ENCODE measurements around the gene KCTD18.

KCTD18 gene

DNA sequence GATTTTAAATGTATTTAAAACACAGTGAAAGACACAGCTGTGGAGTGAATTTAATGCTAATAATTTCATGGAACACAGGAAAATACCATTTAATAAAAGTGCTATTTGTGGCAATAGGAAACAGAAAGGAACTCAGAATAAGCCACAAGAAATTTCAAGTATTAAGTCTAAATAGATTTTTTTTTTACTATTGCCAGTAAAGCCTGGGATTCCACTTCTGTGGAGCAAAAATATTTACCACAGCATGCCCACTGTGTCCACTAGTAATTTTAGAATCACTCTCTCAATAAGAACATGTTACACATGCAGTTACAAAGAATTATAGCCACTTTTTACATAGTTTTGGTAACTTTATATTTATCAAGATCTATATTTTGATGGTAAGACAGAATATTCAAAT is 17.2 kb downstream of the KCTD18 start:
- no peak overlapping the region for H3K4me3 ChIP-seq (ENCODE audit: low read depth, low read length)
- H3K27me3 ChIP-seq (ENCODE audit: control insufficient read depth, insufficient read depth, low read length) = no peaks in the 10 kb centered on the region
- TF ChIP-seq, protein P1, sequence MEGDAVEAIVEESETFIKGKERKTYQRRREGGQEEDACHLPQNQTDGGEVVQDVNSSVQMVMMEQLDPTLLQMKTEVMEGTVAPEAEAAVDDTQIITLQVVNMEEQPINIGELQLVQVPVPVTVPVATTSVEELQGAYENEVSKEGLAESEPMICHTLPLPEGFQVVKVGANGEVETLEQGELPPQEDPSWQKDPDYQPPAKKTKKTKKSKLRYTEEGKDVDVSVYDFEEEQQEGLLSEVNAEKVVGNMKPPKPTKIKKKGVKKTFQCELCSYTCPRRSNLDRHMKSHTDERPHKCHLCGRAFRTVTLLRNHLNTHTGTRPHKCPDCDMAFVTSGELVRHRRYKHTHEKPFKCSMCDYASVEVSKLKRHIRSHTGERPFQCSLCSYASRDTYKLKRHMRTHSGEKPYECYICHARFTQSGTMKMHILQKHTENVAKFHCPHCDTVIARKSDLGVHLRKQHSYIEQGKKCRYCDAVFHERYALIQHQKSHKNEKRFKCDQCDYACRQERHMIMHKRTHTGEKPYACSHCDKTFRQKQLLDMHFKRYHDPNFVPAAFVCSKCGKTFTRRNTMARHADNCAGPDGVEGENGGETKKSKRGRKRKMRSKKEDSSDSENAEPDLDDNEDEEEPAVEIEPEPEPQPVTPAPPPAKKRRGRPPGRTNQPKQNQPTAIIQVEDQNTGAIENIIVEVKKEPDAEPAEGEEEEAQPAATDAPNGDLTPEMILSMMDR (IDR thresholded peaks at IDR 0.05) = no peak
- H2AFZ ChIP-seq = no peak overlapping the region
- no peaks in the 10 kb centered on the region for H3K36me3 ChIP-seq (ENCODE audit: control insufficient read depth, insufficient read depth, low read length)
- H3K9ac ChIP-seq = no peak overlapping the region
- no peak overlapping the region for H3K4me2 ChIP-seq (ENCODE audit: low read length)
- H3K9me3 ChIP-seq (ENCODE audit: control insufficient read depth, low read length) = no peaks in the 10 kb centered on the region
- no peak overlapping the region for H3K27ac ChIP-seq
- no peaks in the 10 kb centered on the region for H3K79me2 ChIP-seq
- H3K4me1 ChIP-seq = no peaks in the 10 kb centered on the region

DNA sequence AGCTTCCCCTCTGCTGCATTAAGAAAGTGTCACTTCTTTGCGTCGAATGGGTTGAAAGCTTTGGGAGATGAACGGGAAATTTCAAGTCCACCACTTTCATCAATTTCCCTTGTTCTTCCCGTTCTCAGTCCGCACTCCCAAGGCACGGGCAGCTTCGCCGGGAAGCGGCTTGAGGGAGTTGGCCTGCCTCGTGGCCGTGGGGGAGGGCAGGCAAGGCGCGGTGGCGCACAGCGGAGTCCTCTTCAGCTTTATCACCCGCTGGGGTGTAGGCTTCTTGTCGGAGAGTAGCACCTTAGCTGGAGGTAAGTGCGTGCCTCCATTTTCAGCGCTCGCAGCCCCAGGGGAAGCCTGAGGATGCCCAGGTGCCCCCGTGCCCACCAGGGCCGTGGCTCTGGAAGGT is 19.9 kb downstream of the KCTD18 start:
- Histone ChIP-seq H3K4me2 (ENCODE audit: low read length) (no peak overlapping the region), H3K9me3 (ENCODE audit: control insufficient read depth, low read length) (no peaks in the 10 kb centered on the region), H2AFZ (no peak overlapping the region), H3K4me1 (no peaks in the 10 kb centered on the region), H3K27me3 (ENCODE audit: control insufficient read depth, insufficient read depth, low read length) (no peaks in the 10 kb centered on the region), H3K79me2 (no peaks in the 10 kb centered on the region), H3K36me3 (ENCODE audit: control insufficient read depth, insufficient read depth, low read length) (no peaks in the 10 kb centered on the region), H3K9ac (no peak overlapping the region), H3K4me3 (ENCODE audit: low read depth, low read length) (no peak overlapping the region), H3K27ac (no peak overlapping the region)
- TF ChIP-seq, protein P1 (IDR thresholded peaks at IDR 0.05) = no peak

DNA sequence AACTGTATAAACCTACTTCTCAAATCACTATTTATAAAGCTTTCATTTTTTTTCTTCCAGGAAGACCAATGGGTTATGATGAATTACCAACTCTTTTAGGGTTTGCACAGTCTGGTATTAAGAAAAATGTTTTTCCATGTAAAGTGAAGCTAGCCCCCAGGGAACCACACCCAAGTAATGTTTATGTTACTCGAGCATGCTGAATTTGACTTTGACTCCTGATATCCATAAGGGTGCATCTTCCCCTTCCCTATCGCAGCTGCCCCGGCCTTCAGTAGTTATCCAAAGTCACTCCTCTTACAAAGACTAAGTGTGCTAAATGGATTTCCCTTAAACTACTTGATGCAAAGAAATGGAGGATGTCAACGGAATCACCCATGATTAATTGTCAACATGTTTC is 21.7 kb downstream of the KCTD18 start:
- Histone ChIP-seq H3K9ac (no peak overlapping the region), H3K27ac (no peak overlapping the region)
- TF ChIP-seq, protein P1 (IDR thresholded peaks at IDR 0.05) = no peak

DNA sequence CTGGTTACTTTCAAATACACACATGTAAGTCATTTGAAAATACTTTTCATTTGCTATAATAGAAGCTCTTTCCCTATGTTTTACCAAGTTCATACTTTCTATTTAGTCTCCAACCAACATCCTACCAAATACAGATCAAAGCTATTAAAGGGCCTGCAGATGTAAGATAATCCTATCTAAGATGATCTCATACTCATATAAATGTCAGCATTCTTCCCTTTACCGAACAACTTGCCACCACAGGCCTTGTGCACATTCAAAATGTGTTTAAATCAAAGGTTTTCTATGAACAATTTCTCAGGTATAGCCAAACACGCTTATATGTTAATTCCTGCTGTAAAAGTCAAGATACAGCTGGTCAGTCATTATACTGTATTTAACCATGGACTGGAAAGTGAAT is 23.3 kb downstream of the KCTD18 start:
- no peak overlapping the region for H3K4me2 ChIP-seq (ENCODE audit: low read length)
- TF ChIP-seq, protein P1 (IDR thresholded peaks at IDR 0.05) = no peak

More for the DNA sequence above, 21.7 kb downstream of the KCTD18 start:
- Histone ChIP-seq H3K4me2 (ENCODE audit: low read length) (no peak overlapping the region), H3K79me2 (no peaks in the 10 kb centered on the region), H3K9me3 (ENCODE audit: control insufficient read depth, low read length) (no peaks in the 10 kb centered on the region), H2AFZ (no peak overlapping the region), H3K27me3 (ENCODE audit: control insufficient read depth, insufficient read depth, low read length) (no peaks in the 10 kb centered on the region), H3K36me3 (ENCODE audit: control insufficient read depth, insufficient read depth, low read length) (no peaks in the 10 kb centered on the region), H3K4me3 (ENCODE audit: low read depth, low read length) (no peak overlapping the region), H3K4me1 (no peaks in the 10 kb centered on the region)

DNA sequence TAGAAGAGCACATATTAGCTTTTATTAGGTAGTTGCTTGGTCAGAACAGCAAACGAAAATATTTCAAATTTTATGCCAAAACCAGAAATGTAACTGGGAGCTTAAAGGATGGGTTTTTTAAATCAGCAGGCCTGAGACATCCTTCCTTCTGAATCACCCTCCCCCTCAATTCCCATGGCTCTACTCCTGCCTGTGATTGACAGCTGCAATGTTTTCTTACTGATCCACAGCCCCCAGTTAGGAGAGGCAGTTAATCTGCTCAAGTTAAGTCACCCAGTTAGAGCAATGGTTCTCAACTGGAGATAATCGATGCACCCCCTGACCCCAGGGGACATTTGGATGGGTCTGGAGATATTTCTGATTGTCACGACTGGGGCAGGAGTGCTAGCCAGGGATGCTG is 24.9 kb downstream of the KCTD18 start:
- TF ChIP-seq, protein P1 (IDR thresholded peaks at IDR 0.05) = no peak
- H2AFZ ChIP-seq = no peak overlapping the region
- H3K36me3 ChIP-seq (ENCODE audit: control insufficient read depth, insufficient read depth, low read length) = no peaks in the 10 kb centered on the region
- no peaks in the 10 kb centered on the region for H3K9me3 ChIP-seq (ENCODE audit: control insufficient read depth, low read length)
- no peak overlapping the region for H3K4me2 ChIP-seq (ENCODE audit: low read length)
- H3K4me3 ChIP-seq (ENCODE audit: low read depth, low read length) = no peak overlapping the region
- H3K4me1 ChIP-seq = no peaks in the 10 kb centered on the region
- H3K79me2 ChIP-seq = no peaks in the 10 kb centered on the region
- H3K27ac ChIP-seq = no peak overlapping the region
- no peak overlapping the region for H3K9ac ChIP-seq
- H3K27me3 ChIP-seq (ENCODE audit: control insufficient read depth, insufficient read depth, low read length) = no peaks in the 10 kb centered on the region

More for the DNA sequence above, 23.3 kb downstream of the KCTD18 start:
- Histone ChIP-seq H3K27ac (no peak overlapping the region), H3K36me3 (ENCODE audit: control insufficient read depth, insufficient read depth, low read length) (no peaks in the 10 kb centered on the region), H3K79me2 (no peaks in the 10 kb centered on the region), H3K9ac (no peak overlapping the region), H3K4me3 (ENCODE audit: low read depth, low read length) (no peak overlapping the region), H2AFZ (no peak overlapping the region), H3K4me1 (no peaks in the 10 kb centered on the region), H3K27me3 (ENCODE audit: control insufficient read depth, insufficient read depth, low read length) (no peaks in the 10 kb centered on the region), H3K9me3 (ENCODE audit: control insufficient read depth, low read length) (no peaks in the 10 kb centered on the region)
